GM12864 (cell line): Measurements from ENCODE around the gene CACNA2D1.

ENCODE experiments used
- DNase-seq: peaks from one replicate; pipeline ENCODE4 v3.0.0-alpha.2; 2011; ENCODE audit warnings: low read depth
- H3K4me3 ChIP-seq: 2 replicates; pipeline ENCODE4 v1.5.1; 2011; ENCODE audit warnings: mild to moderate bottlenecking, low read depth, low read length, control low read depth
- TF ChIP-seq, protein P1 (sequence below): IDR thresholded peaks from 2 replicates; pipeline ENCODE4 v1.5.1; 2011; ENCODE audit warnings: low read depth, mild to moderate bottlenecking, moderate library complexity, low read length, control low read depth, inconsistent platforms; ENCODE audit errors: missing control alignments

CACNA2D1 gene

DNA sequence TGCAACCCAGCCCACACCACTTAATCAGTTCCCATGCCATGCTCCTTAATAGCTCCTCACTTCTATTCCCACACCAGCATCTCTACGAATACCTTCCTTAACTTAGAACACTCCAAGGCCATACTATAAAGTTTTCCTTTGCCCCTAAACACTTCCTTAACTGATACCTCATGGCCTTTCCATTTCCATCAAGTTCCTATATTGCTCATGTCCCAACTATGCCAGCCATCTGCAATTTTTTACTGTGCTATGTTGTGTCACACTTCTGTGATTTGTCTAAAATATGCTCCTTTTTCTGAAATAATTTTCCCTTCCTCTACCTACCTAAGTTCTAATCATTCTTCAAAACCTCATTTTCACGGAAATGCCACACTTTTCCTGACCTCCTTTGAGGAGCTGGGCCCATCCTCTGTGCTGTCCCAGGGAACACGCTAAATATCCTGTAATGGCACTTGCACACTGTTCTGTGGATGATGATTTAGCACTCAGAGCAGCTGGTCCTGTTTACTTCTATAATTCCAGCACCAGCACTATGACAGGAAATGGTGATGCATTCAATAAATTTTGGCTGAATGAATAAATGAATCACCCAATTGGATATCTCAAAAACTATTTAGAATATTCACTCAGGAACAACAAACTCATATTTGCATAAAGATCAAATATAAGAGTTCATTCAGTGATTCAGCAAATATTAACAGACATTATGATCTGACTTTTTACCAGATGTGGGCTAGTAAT is 407.3 kb downstream of the CACNA2D1 start:
- TF ChIP-seq, protein P1, sequence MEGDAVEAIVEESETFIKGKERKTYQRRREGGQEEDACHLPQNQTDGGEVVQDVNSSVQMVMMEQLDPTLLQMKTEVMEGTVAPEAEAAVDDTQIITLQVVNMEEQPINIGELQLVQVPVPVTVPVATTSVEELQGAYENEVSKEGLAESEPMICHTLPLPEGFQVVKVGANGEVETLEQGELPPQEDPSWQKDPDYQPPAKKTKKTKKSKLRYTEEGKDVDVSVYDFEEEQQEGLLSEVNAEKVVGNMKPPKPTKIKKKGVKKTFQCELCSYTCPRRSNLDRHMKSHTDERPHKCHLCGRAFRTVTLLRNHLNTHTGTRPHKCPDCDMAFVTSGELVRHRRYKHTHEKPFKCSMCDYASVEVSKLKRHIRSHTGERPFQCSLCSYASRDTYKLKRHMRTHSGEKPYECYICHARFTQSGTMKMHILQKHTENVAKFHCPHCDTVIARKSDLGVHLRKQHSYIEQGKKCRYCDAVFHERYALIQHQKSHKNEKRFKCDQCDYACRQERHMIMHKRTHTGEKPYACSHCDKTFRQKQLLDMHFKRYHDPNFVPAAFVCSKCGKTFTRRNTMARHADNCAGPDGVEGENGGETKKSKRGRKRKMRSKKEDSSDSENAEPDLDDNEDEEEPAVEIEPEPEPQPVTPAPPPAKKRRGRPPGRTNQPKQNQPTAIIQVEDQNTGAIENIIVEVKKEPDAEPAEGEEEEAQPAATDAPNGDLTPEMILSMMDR, result no peak
- H3K4me3 ChIP-seq, result no peak overlapping the region
- DNase-seq, result no peak

DNA sequence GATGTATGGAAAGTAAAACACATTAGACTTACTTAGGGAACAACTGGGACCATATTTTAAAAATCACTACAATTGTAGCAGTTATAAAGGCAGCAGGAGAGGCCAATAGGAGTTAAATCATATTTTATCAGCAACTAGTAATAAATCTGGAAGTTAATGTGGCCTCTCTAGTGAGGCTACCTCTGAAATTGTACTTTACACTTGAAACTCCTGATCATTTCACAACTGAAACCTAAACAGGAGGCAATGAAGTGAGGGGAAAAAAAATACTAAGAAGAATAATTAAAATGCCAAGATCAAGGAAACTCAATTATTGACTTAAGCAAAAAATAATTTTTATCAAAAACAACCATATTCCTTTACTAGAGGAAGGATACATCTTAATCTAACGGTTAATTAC is 408.1 kb downstream of the CACNA2D1 start:
- no peak for DNase-seq
- H3K4me3 ChIP-seq, result no peak overlapping the region
- TF ChIP-seq, protein P1, result no peak

DNA sequence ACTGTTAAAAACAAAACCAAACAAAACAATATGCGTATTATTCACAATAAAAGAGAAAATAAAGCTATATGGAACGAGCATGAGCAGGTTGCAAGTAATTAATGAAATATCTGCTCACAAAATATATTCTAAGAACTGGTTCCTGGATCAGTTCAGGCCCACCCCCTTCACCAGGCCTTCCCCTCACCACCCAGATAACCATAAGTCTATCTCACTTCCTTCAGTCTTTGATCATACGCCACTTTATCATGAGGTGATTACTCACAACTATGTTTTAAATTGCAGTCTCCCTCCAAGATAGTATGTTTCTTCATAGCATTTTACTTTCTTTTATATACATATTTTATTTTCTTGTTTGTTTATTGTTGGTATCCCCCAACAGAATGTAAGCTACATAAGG is 410.7 kb downstream of the CACNA2D1 start:
- TF ChIP-seq, protein P1, result no peak
- no peak for DNase-seq
- no peak overlapping the region for H3K4me3 ChIP-seq

DNA sequence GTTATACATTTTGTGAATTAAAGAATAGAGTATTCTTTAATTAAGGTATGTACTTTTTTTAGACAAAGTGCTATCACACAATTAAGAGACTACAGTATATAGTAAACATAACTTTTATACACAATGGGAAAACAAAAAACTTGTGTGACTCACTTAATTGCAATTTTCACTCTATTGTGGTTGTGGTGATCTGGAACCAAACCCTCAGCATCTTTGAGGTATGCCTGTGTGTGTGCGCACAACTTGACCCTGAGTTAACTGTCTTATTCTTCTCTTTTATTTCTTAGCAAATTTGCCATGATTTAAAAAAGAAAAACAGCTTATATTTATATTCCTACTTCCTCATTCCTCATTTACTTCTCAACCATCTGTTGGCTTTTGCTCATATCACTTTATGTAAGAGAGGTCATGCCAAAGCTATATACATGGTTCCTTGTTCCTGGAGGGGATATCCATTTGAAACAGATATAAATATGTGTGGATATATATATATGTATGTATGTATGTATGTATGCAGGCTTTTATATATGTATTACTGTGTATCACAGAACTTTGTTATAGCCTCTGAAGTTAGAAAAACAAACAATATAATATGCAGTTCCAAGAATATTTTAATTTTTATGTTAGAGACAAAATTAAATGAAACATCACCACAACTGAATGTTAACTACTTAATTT is 414.2 kb downstream of the CACNA2D1 start:
- DNase-seq, result no peak
- H3K4me3 ChIP-seq, result no peak overlapping the region
- TF ChIP-seq, protein P1, result no peak

DNA sequence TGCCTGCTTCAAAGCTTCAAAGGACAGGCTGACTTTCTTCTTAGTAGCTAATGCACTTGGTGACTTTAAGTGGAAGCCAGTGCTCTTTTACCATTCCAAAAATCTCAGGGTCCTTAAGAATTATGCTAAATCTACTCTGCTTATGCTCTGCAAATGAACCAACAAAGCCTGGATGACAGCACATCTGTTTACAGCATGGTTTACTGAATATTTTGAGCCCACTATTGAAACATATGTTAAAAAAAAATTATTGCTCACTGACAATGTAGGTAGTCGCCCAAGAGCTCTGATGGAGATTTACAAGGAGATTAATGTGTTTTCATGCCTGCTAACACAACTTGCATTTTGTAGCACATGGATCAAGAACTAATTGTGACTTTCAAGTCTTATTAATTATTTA is 415.5 kb downstream of the CACNA2D1 start:
- no peak overlapping the region for H3K4me3 ChIP-seq
- TF ChIP-seq, protein P1, result no peak
- no peak for DNase-seq

DNA sequence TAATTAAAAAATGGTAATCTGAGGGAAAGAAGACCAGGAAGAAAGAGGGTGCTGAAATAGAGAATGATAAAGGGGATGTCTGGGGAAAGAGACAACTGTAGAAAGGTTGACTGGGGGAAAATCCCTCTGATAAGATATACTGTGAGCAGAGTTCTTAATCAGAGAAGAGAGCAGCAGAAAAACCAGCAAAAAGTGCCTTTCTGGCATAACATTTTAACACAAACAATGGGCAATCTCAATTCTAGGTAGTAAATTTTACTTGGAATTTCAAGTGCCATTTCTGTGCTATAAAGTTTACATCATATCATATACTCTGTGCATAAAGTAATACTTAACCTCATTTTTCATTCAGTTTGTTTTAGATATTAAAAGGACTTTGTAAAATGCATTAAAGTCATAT is 421.9 kb downstream of the CACNA2D1 start:
- TF ChIP-seq, protein P1, result no peak
- DNase-seq, result no peak

More for the DNA sequence above, 421.9 kb downstream of the CACNA2D1 start:
- no peak overlapping the region for H3K4me3 ChIP-seq
